ENCODE measurements around the gene IP6K2.
"Not testable (repeated sequence)": the region's sequence is repeated elsewhere in the genome, so short reads cannot be mapped to it uniquely, and the experiment has no call there.

The IP6K2 gene

GRCh38 chr3:48727511-48727910, 10.5 kb upstream of the IP6K2 start:
- DNase-seq (ENCODE audit: low read depth) = no peak

- DNase-seq (ENCODE audit: low read depth) = not testable (repeated sequence)
Measured at GRCh38 chr3:48725185-48725855, 8.3 kb upstream of the IP6K2 start.

DNA sequence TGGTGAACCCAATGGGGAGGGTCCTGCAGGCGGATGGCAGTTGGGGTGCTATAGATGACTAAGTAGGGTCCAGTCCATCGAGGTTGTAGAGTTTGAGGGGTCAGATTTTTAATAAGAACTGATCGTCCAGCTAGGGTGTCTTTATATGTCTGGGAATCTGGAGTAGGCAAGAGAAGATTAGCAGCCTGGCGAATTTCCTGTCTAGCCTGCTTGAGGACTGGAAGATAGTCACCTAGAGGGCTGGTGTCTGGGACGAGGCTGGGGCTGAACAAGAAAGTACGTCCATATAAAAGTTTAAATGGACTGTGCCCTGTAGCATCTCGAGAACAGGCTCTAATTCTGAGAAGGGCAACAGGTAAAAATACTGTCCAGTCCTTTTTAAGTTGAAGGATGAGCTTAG, 6.7 kb upstream of the IP6K2 start:
- DNase-seq (ENCODE audit: low read depth) = no peak

DNA sequence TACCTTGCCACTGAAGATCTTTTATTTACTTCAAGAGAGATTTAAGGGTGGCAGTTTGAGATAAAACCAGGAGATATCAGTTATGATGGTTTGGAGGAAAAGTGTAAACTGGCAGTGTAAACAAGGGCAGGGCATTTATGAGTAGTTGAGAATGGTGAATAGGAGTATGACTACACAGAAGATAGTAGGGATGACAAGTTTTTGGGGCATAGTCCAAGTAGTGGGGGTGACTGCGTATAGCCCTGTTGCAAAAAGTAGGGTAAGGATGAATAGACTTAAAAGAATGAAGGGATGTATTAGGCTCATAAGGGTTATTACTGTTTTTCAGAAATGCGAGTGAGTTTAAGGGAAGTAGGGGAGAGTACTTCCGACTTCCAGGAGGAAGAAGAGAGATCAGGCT, 6.3 kb upstream of the IP6K2 start:
- DNase-seq (ENCODE audit: low read depth) = not testable (repeated sequence)

DNA sequence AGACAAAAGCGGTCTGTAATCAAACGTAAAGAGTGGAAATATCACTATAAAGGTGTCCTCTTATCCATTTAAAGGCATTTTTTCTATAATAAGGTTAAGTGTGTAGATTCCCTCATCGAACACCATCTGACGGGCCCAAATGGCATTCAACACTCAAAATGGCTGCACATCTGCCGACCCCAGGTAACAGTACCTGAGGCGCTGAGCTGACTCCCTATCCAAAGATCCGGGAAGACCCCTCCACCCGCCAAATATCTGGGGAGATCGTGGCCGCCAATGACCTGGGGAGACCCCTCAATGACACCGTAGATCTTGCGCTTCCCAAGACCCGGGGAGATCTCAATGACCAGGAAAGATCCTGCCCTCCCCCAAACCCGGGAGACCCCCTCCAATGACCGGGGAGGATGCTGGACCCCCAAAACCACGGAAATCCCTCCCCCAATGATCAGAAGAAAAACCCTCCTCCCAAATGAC, 476 bp downstream of the IP6K2 start:
- DNase-seq (ENCODE audit: low read depth) = no peak

DNA sequence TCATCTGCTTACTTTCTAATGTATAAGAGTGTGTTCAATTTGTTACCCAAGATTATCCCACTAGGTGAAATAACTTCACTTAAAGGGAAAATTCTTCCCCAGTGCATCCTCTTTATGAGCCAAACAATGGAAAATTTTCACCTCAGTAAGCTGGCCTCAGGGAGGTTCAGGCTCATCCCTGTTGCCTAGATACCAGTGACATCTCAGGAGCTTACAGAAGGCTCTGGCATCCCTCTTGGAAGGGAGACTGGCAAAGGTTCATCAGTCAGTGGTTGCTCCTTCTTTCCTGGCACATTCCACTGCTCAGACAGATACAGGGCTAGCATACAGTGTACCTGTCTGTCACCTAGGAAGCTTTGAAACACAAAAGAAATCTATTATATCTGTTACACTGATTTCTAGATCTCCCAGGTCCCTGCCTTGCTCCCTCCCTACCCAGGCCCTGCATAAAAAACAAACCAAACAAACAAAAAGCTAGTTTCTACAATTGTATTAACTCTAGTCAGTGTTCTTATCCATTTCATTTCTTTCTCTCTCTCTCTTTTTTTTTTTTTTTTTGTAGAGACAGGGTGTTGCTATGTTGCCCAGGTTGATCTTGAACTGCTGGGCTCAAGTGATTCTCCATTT, 1.7 kb downstream of the IP6K2 start:
- no peak for DNase-seq (ENCODE audit: low read depth)

GRCh38 chr3:48711727-48712126, 5.3 kb downstream of the IP6K2 start:
- DNase-seq (ENCODE audit: low read depth) = no peak

GRCh38 chr3:48709051-48709461, 8.0 kb downstream of the IP6K2 start:
- no peak for DNase-seq (ENCODE audit: low read depth)

GRCh38 chr3:48708481-48708889, 8.5 kb downstream of the IP6K2 start:
- no peak for DNase-seq (ENCODE audit: low read depth)

GRCh38 chr3:48707157-48707556, 9.9 kb downstream of the IP6K2 start:
- no peak for DNase-seq (ENCODE audit: low read depth)

DNA sequence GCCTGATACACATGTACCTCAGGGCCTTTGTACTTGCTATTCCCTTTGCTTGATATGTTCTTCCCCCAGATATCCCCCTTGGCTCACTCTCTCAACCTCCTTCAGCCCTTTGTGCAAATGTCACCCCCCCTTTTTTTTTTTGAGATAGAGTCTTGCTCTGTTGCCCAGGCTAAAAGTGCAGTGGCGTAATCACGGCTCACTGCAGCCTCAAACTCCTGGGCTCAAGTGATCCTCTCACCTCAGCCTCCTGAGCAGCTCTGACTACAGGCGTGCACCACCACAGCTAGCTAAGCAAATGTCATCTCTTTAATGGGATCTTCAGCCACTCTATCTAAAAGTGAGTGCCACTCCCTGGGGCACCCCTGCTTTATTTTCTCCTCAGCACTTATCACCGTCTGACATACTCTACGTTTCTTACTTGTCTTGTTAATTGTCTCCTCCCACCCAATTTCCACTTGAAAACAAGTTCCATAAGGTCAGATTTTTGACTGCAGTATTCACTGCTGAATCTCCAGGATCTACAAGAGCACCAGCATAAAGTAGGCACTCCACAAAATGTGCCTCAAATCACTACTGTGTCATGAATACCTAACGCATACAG, 14.6 kb downstream of the IP6K2 start:
- no peak for DNase-seq (ENCODE audit: low read depth)

- no peak for DNase-seq (ENCODE audit: low read depth)
Measured at GRCh38 chr3:48700731-48701405, 16.2 kb downstream of the IP6K2 start.

DNA sequence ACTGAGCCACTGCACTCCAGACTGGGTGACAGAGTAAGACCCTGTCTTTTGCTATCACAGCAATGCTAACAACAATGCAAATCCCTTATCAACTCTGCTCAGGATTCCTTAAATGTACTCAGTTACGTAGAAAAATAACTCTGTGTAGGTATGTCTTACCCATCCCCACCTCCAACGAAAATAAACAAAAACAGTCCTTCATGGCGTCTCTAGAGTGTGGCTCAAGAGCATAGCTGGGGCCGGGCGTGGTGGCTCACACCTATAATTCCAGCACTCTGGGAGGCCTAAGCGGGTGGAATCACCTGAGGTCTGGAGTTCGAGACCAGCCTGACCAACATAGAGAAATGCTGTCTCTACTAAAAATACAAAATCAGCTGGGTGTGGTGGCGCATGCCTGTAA, 18.1 kb downstream of the IP6K2 start:
- no peak for DNase-seq (ENCODE audit: low read depth)

DNA sequence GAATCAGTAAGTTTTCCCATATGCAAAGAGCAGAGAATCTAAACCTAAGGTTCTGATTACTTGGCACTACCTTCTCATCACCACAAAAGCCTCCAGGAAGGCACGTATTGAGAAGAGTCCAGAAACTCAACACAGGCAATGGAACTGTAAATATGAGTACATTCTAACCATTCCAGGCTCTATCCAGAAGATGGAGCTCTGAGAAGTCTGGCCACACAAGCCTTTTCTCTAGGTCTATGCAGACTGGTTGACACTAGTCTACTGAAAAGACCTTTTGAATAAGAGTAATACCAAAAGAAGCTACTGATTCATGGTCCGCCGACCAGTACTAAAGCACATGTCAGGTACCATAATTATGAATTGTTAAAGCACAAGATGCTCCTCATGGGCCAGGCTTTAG, 19.1 kb downstream of the IP6K2 start:
- no peak for DNase-seq (ENCODE audit: low read depth)

DNA sequence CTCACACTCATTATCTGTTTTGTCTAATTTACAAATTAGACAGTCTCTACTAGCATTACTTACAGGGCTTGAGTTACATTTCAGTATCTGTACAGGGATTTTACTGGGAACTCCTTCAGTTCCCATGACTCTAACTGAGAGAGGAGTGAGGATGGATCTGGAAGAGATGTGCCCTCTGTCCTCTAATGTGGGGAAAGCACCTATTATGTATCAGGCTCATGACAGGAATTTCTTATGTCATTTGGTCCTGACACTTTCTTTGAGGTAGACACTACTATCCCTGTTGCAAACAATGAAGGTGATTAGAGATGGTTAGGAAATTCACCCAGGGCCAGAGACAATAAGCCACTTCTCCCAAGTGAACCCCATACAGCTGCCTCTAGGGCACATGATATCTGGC, 20.4 kb downstream of the IP6K2 start:
- DNase-seq (ENCODE audit: low read depth) = no peak

- no peak for DNase-seq (ENCODE audit: low read depth)
Measured at GRCh38 chr3:48696156-48696555, 20.9 kb downstream of the IP6K2 start.

- DNase-seq (ENCODE audit: low read depth) = no peak
Measured at GRCh38 chr3:48695393-48695753, 21.6 kb downstream of the IP6K2 start.

- DNase-seq (ENCODE audit: low read depth) = no peak
Measured at GRCh38 chr3:48694610-48695392, 22.2 kb downstream of the IP6K2 start.

- DNase-seq (ENCODE audit: low read depth) = no peak
Measured at GRCh38 chr3:48693826-48694225, 23.2 kb downstream of the IP6K2 start.

GRCh38 chr3:48692551-48692950, 24.5 kb downstream of the IP6K2 start:
- no peak for DNase-seq (ENCODE audit: low read depth)

DNA sequence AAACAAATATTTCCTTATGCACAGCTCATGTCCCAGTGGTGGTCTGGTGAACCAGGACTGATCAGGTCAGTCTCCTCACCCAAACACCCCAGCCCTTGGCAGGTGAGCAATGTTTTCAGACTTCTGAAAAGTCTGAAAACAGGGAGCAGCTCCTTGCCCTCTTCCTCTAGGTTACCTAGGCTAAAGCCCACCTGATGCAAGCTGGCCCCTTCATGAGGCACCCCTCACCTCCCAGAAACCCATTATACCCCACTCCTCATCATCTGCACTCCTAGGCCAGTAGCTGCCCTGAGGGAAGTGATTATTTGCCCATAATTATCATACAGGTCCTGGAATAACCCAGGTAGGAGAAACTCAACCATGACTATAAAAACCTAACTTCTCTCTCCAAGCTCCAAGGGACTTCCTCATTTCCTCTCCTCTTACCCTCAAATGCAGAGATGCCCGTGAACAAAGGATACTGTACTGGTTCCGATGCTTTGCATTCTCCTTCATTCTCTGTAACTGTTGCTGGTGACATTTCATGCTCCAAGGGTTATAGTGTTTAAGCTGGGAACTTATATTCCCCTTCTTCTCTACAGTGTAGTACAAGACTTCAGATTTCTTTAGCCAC, 26.1 kb downstream of the IP6K2 start:
- no peak for DNase-seq (ENCODE audit: low read depth)

DNA sequence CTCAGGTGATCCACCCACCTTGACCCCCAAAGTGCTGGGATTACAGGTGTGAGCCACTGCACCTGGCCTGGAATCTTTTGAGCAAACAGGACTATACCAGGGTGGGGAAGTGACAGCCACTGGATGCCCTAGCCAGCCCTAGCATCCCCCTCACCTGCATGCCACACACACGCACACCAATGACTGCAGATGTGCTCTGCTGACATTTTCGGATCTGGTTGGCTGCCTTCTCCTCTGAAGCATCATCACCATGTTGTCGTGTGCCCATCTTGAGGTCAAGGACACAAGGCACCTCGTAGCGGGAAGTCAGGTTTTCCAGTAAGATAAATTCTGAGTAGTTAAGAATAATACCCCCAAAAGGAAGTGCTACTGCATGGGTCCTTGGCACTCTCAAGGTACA, 27.6 kb downstream of the IP6K2 start:
- no peak for DNase-seq (ENCODE audit: low read depth)

All from CMK (cell line).